Vagina (tissue), 2 donors: ENCODE results near the gene ZSCAN26. TPM values are rescaled to one million over a fixed set of nuclear protein-coding genes. Genes with fewer than 3 reads are reported as not detected.

Experiments used
- DNase-seq, 2 donors: peaks; one replicate each; pipeline ENCODE4 v3.0.0-alpha.2; 2017; ENCODE audit errors: extremely low spot score in 2 of 2
- H3K27ac ChIP-seq: fragments of 200-600 bp; sonication (generic); one replicate; pipeline ENCODE4 v1.5.1; 2019
- H3K27me3 ChIP-seq: fragments of 200-600 bp; sonication (generic); one replicate; pipeline ENCODE4 v1.5.1; 2019
- H3K36me3 ChIP-seq, 2 donors: fragments of 200-600 bp; sonication (generic); one replicate each; pipeline ENCODE4 v1.5.1; 2017 to 2019
- H3K4me1 ChIP-seq: fragments of 200-600 bp; sonication (generic); one replicate; pipeline ENCODE4 v1.5.1; 2019
- H3K4me3 ChIP-seq, 2 donors: fragments of 200-600 bp; sonication (generic); 1 replicate in 1 of 2; 2 replicates in 1 of 2; pipeline ENCODE4 v1.5.1; 2016 to 2019
- H3K9me3 ChIP-seq: fragments of 200-600 bp; sonication (generic); one replicate; pipeline ENCODE4 v1.5.1; 2019
- POLR2A ChIP-seq, 2 donors: fragments of 450-650 bp; IDR thresholded peaks; one replicate each; pipeline ENCODE4 v1.6.1; 2017; ENCODE audit warnings: antibody characterized with exemption in 2 of 2, mild to moderate bottlenecking in 2 of 2, moderate library complexity in 2 of 2
- POLR2AphosphoS5 ChIP-seq, 2 donors: sonication (generic); formaldehyde crosslinking; IDR thresholded peaks; one replicate each; pipeline ENCODE4 v1.9.0; 2017; ENCODE audit warnings: antibody characterized with exemption in 2 of 2, mild to moderate bottlenecking in 2 of 2, low read depth in 1 of 2; ENCODE audit not compliant: insufficient read depth in 1 of 2
- intact Hi-C: fragments of 100-400 bp; cut with DNase I; formaldehyde crosslinking; loops from one replicate; pipeline ENCODE4 v1.15.1; 2023
- total RNA-seq: library from RNA; depleted of rRNA; stranded (reverse); fragments of >200 nt; gene quantifications from one replicate; pipeline ENCODE4 v1.2.3, GENCODE V29; 2016
- TF ChIP-seq, protein P1 (sequence below), 3 experiments: fragments of 450-650 bp in 2 of 3; fragments of 200-600 bp in 1 of 3; sonication (generic) in 1 of 3; IDR thresholded peaks; one replicate each; pipeline ENCODE4 v1.5.1; 2017 to 2019; ENCODE audit warnings: antibody characterized with exemption in 3 of 3, mild to moderate bottlenecking in 2 of 3, moderate library complexity in 2 of 3

ZSCAN26 gene
- total RNA-seq, 1 donor from 2014 or later, result 18.7 TPM

GRCh38 chr6:28224131-28225055 is 42.5 kb upstream of the ZSCAN26 start:
- H3K4me3 ChIP-seq, result peak overlapping the region; percentile 80 to 82
- TF ChIP-seq POLR2A (IDR thresholded peaks at IDR 0.05) (no peak), POLR2AphosphoS5 (IDR thresholded peaks at IDR 0.05; ENCODE audit: insufficient read depth in 1 of 2, low read depth in 1 of 2) (no peak)
- TF ChIP-seq, protein P1, sequence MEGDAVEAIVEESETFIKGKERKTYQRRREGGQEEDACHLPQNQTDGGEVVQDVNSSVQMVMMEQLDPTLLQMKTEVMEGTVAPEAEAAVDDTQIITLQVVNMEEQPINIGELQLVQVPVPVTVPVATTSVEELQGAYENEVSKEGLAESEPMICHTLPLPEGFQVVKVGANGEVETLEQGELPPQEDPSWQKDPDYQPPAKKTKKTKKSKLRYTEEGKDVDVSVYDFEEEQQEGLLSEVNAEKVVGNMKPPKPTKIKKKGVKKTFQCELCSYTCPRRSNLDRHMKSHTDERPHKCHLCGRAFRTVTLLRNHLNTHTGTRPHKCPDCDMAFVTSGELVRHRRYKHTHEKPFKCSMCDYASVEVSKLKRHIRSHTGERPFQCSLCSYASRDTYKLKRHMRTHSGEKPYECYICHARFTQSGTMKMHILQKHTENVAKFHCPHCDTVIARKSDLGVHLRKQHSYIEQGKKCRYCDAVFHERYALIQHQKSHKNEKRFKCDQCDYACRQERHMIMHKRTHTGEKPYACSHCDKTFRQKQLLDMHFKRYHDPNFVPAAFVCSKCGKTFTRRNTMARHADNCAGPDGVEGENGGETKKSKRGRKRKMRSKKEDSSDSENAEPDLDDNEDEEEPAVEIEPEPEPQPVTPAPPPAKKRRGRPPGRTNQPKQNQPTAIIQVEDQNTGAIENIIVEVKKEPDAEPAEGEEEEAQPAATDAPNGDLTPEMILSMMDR (IDR thresholded peaks at IDR 0.05), result no peak
- H3K4me1 ChIP-seq, result peaks cover 19% of the 10 kb centered on the region
- peaks cover 0 to 18% of the 10 kb centered on the region in 2 donors for H3K36me3 ChIP-seq
- no peak for DNase-seq
- peak overlapping the region; percentile 74 for H3K27ac ChIP-seq
- intact Hi-C loops, result loop anchor here (10.0 kb wide), 1 partner anchor 100 kb away; the partner anchor contains the start of gene ZSCAN16
- no peaks in the 10 kb centered on the region for H3K9me3 ChIP-seq
- no peaks in the 10 kb centered on the region for H3K27me3 ChIP-seq

DNA sequence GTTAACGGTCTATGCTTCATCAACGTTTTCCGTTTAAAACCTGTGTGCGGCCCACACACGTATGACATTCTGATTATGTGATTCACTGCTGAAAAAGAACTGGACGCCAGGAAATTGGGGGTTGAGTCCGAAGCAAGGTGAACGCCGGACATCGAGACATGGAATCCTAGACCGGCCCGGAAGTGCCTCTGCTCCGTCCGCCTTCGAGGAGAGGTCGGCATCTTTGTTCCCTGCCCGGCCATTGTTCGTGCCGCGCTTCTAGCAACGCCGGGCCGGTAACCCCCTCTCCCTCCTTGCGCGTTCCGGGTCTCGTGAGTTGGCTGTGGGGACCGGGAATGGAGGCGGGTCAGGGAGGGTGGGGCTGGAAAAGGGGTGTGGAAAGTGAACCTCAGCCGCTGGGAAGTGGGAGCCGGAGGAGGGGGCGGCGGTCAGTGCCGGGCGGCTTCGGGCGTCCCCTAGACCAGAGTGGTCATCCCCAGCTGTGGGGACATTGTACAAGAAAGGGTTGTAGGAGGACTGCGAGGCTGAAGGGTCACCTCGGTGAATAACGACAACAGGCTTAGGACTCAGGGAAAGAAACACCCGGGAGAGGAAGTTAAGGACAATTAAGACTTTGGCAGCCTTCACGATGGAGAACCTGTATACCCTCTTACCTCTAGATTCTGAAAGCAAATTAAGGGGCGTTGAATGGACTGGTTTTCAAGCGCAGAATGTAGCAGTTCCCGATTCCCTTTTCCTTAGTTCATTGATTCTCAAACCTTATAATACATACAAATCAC is 41.7 kb upstream of the ZSCAN26 start, which contains the start of gene ZSCAN9:
Gene ZSCAN9 (plus strand): TSS at position 220 of the 779 bp plus-strand sequence. CDS start 1,810 bp downstream, outside the sequence.
- H3K27ac ChIP-seq, result peak within 1 kb of the TSS; percentile 74
- peaks cover 17% of the 10 kb centered on the region for H3K4me1 ChIP-seq
- no peaks in the 10 kb centered on the region for H3K27me3 ChIP-seq
- DNase-seq, result no peak
- intact Hi-C loops, result loop anchor here (10.0 kb wide), 1 partner anchor 100 kb away; the partner anchor contains the start of gene ZSCAN16
- H3K4me3 ChIP-seq, result peak within 1 kb of the TSS; percentile 80 to 82
- H3K36me3 ChIP-seq, result peaks cover 0 to 21% of the 10 kb centered on the region in 2 donors
- TF ChIP-seq POLR2AphosphoS5 (IDR thresholded peaks at IDR 0.05; ENCODE audit: insufficient read depth in 1 of 2, low read depth in 1 of 2), result peak in 1 of 2 donors; percentile 69
- TF ChIP-seq, protein P1 (IDR thresholded peaks at IDR 0.05), result no peak
- no peaks in the 10 kb centered on the region for H3K9me3 ChIP-seq

DNA sequence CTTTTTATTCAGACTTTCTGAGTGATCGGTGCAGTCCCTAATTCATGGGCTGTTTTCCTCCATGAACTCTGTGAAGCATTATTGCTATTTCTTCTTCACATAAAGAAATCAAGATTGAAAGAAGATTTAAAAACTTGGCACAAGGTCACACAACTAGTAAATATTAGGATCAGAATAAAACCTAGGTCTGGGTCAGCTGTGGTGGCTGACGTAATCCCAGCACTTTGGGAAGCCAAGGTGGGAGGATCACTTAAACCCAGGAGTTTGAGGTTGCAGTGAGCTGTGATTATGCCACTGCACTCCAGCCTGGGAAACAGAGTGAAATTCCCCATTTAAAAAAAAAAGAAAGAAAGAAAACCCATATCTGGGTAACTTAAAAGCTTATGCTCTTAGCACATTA is 40.5 kb upstream of the ZSCAN26 start:
- H3K9me3 ChIP-seq, result no peaks in the 10 kb centered on the region
- H3K4me3 ChIP-seq, result no peak overlapping the region
- no peak for TF ChIP-seq POLR2A (IDR thresholded peaks at IDR 0.05)
- TF ChIP-seq POLR2AphosphoS5 (IDR thresholded peaks at IDR 0.05; ENCODE audit: insufficient read depth in 1 of 2, low read depth in 1 of 2), result no peak
- TF ChIP-seq, protein P1 (IDR thresholded peaks at IDR 0.05), result no peak
- DNase-seq, result no peak
- H3K27ac ChIP-seq, result no peak overlapping the region
- H3K27me3 ChIP-seq, result no peaks in the 10 kb centered on the region
- intact Hi-C loops, result loop anchor here (10.0 kb wide), 1 partner anchor 102 kb away; the partner anchor contains the start of gene ZSCAN16
- H3K4me1 ChIP-seq, result peaks cover 17% of the 10 kb centered on the region
- peaks cover 0 to 21% of the 10 kb centered on the region in 2 donors for H3K36me3 ChIP-seq

DNA sequence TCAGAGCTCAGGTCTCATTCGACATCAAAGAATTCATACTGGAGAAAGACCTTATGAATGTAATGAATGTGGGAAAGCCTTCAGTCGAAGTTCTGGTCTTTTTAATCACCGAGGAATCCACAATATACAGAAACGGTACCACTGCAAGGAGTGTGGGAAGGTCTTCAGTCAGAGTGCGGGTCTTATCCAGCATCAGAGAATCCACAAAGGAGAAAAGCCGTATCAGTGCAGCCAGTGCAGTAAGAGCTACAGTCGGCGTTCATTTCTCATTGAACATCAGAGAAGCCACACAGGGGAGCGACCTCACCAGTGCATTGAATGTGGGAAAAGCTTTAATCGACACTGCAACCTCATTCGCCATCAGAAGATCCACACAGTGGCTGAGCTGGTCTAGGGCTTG is 34.2 kb upstream of the ZSCAN26 start:
- H3K4me3 ChIP-seq, result no peak overlapping the region
- peaks cover 0 to 33% of the 10 kb centered on the region in 2 donors for H3K36me3 ChIP-seq
- no peaks in the 10 kb centered on the region for H3K27me3 ChIP-seq
- intact Hi-C loops, result no loop called here
- TF ChIP-seq POLR2AphosphoS5 (IDR thresholded peaks at IDR 0.05; ENCODE audit: insufficient read depth in 1 of 2, low read depth in 1 of 2), result no peak
- no peak for DNase-seq
- H3K9me3 ChIP-seq, result no peaks in the 10 kb centered on the region
- H3K27ac ChIP-seq, result no peak overlapping the region
- H3K4me1 ChIP-seq, result no peaks in the 10 kb centered on the region

DNA sequence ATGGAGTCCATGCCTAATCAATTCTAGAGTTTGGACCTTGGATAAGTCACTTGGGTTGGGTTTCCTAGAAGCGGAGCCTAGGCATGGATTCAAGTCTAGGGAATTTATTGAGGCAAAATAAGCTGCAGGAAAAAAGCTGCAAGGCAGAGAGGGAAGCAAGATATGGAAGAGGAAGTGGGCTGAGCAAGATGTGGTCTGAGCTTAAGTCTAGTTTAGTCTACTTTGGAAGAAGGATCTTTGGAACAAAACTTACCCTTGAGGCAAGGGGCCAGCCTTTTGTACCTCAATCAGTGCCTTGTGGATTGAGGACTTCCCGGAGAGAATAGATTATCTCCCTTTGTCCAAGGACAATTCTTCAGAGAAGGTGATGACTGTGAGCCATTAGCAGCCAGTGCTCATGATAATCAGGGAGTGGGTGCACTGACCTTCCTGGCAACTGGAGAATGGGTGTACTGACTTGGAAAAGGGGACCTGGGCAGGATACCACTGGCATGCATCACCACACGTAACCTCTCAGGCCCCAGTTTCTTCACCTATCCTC is 31.0 kb upstream of the ZSCAN26 start:
- Histone ChIP-seq H3K4me3 (no peak overlapping the region), H3K36me3 (peaks cover 0 to 15% of the 10 kb centered on the region in 2 donors), H3K9me3 (no peaks in the 10 kb centered on the region), H3K4me1 (no peaks in the 10 kb centered on the region), H3K27me3 (no peaks in the 10 kb centered on the region), H3K27ac (no peak overlapping the region)
- intact Hi-C loops, result no loop called here
- TF ChIP-seq, protein P1 (IDR thresholded peaks at IDR 0.05), result no peak
- no peak for TF ChIP-seq POLR2A (IDR thresholded peaks at IDR 0.05)
- no peak for TF ChIP-seq POLR2AphosphoS5 (IDR thresholded peaks at IDR 0.05; ENCODE audit: insufficient read depth in 1 of 2, low read depth in 1 of 2)
- no peak for DNase-seq
